Naive B cell (primary cell): ENCODE data around the gene ADAT1. TPM values are rescaled to one million over a fixed set of nuclear protein-coding genes. Genes with fewer than 3 reads are reported as not detected.

ENCODE experiments used
- ATAC-seq, 2 donors: fragments of 150-1000 bp; cut with Tn5 transposase; 2 replicates each; pipeline ENCODE4 v1.10.0; 2021; ENCODE audit warnings: low read depth in 2 of 2, mild to moderate bottlenecking in 2 of 2, moderate library complexity in 2 of 2
- DNase-seq: peaks from one replicate; pipeline ENCODE4 v3.0.0; 2022
- H3K27ac Mint-ChIP-seq, 6 donors: one replicate each; pipeline ENCODE4 v1.8.0; 2020 to 2022; ENCODE audit warnings: mild to moderate bottlenecking in 6 of 6, mixed read lengths in 6 of 6, moderate library complexity in 5 of 6, inconsistent platforms in 2 of 6
- H3K27me3 Mint-ChIP-seq, 3 donors: one replicate each; pipeline ENCODE4 v1.8.0; 2021 to 2022; ENCODE audit warnings: mixed read lengths in 3 of 3, mild to moderate bottlenecking in 1 of 3
- H3K36me3 Mint-ChIP-seq, 2 donors: one replicate each; pipeline ENCODE4 v1.8.0; 2020 to 2022; ENCODE audit warnings: mixed read lengths in 2 of 2, inconsistent platforms in 1 of 2, mild to moderate bottlenecking in 1 of 2
- H3K4me1 Mint-ChIP-seq, 3 donors: one replicate each; pipeline ENCODE4 v1.8.0; 2020 to 2022; ENCODE audit warnings: mixed read lengths in 3 of 3, inconsistent platforms in 1 of 3, mild to moderate bottlenecking in 1 of 3, moderate library complexity in 1 of 3
- H3K4me3 Mint-ChIP-seq, 8 donors: one replicate each; pipeline ENCODE4 v1.8.0; 2020 to 2022; ENCODE audit warnings: mild to moderate bottlenecking in 8 of 8, mixed read lengths in 8 of 8, moderate library complexity in 8 of 8, inconsistent platforms in 2 of 8
- H3K9me3 Mint-ChIP-seq, 7 donors: one replicate each; pipeline ENCODE4 v1.8.0; 2020 to 2022; ENCODE audit warnings: mixed read lengths in 7 of 7, mild to moderate bottlenecking in 5 of 7, inconsistent platforms in 2 of 7, moderate library complexity in 1 of 7
- polyA plus RNA-seq, 6 donors: library from polyadenylated mRNA; unstranded; fragments of 300-500 nt; fragmentation: Illumina TruSeq; gene quantifications; one replicate each; pipeline ENCODE4 v1.2.3, GENCODE V29; 2021; ENCODE audit warnings: low read depth in 6 of 6

The ADAT1 gene
- polyA plus RNA-seq, 6 donors from 2014 or later: 27.4 to 49.7 (median 39.2) TPM

- DNase-seq (no peak), ATAC-seq (no peak)
- Mint-ChIP-seq H3K27ac (no peak overlapping the region), H3K9me3 (no peaks in the 10 kb centered on the region), H3K36me3 (peaks cover 28 to 42% of the 10 kb centered on the region in 2 donors), H3K27me3 (no peaks in the 10 kb centered on the region), H3K4me3 (no peak overlapping the region), H3K4me1 (peaks cover 3 to 15% (median 6%) of the 10 kb centered on the region in 3 donors)
These were observed 12.0 kb upstream of the ADAT1 start for GRCh38 chr16:75635036-75635435.

GRCh38 chr16:75632857-75633256 is 9.8 kb upstream of the ADAT1 start:
- H3K4me1 Mint-ChIP-seq: peaks cover 0 to 11% (median 9%) of the 10 kb centered on the region in 3 donors

GRCh38 chr16:75630052-75630451 is 7.0 kb upstream of the ADAT1 start:
- no peak overlapping the region for H3K4me3 Mint-ChIP-seq
- DNase-seq (no peak), ATAC-seq (no peak)
- no peaks in the 10 kb centered on the region for H3K9me3 Mint-ChIP-seq
- peaks cover 23 to 29% of the 10 kb centered on the region in 2 donors for H3K36me3 Mint-ChIP-seq
- H3K27me3 Mint-ChIP-seq: no peaks in the 10 kb centered on the region
- H3K27ac Mint-ChIP-seq: no peak overlapping the region
- peaks cover 0 to 6% (median 5%) of the 10 kb centered on the region in 3 donors for H3K4me1 Mint-ChIP-seq

More at GRCh38 chr16:75632857-75633256, 9.8 kb upstream of the ADAT1 start:
- no peak for ATAC-seq
- Mint-ChIP-seq H3K9me3 (no peaks in the 10 kb centered on the region), H3K4me3 (no peak overlapping the region), H3K27me3 (no peaks in the 10 kb centered on the region), H3K36me3 (peaks cover 33 to 41% of the 10 kb centered on the region in 2 donors), H3K27ac (no peak overlapping the region)
- no peak for DNase-seq

GRCh38 chr16:75629132-75629531 is 6.1 kb upstream of the ADAT1 start:
- Mint-ChIP-seq H3K4me1 (peaks cover 0 to 9% (median 6%) of the 10 kb centered on the region in 3 donors), H3K27me3 (no peaks in the 10 kb centered on the region), H3K9me3 (no peaks in the 10 kb centered on the region), H3K4me3 (no peak overlapping the region), H3K36me3 (peaks cover 20 to 26% of the 10 kb centered on the region in 2 donors), H3K27ac (peak overlapping the region in 2 of 6 donors; percentile 57 to 60)
- DNase-seq (no peak), ATAC-seq (no peak)

GRCh38 chr16:75628351-75628750 is 5.3 kb upstream of the ADAT1 start:
- peaks cover 20% of the 10 kb centered on the region in 2 donors for H3K36me3 Mint-ChIP-seq
- no peak for ATAC-seq
- no peaks in the 10 kb centered on the region for H3K27me3 Mint-ChIP-seq
- no peaks in the 10 kb centered on the region for H3K9me3 Mint-ChIP-seq
- peak overlapping the region in 4 of 6 donors; percentile 34 to 88 (median 53) for H3K27ac Mint-ChIP-seq
- peaks cover 0 to 11% (median 9%) of the 10 kb centered on the region in 3 donors for H3K4me1 Mint-ChIP-seq
- peak overlapping the region in 1 of 8 donors; percentile 22 for H3K4me3 Mint-ChIP-seq
- no peak for DNase-seq

GRCh38 chr16:75627851-75628250 is 4.8 kb upstream of the ADAT1 start:
- peaks cover 0 to 16% (median 9%) of the 10 kb centered on the region in 3 donors for H3K4me1 Mint-ChIP-seq
- no peak for DNase-seq
- no peak overlapping the region for H3K4me3 Mint-ChIP-seq
- no peaks in the 10 kb centered on the region for H3K27me3 Mint-ChIP-seq
- H3K36me3 Mint-ChIP-seq: peaks cover 20% of the 10 kb centered on the region in 2 donors
- peak overlapping the region in 5 of 6 donors; percentile 19 to 57 (median 39) for H3K27ac Mint-ChIP-seq
- no peaks in the 10 kb centered on the region for H3K9me3 Mint-ChIP-seq
- no peak for ATAC-seq

- no peaks in the 10 kb centered on the region for H3K27me3 Mint-ChIP-seq
- peaks cover 15 to 20% of the 10 kb centered on the region in 2 donors for H3K36me3 Mint-ChIP-seq
- ATAC-seq (no peak), DNase-seq (no peak)
- peaks cover 4 to 26% (median 9%) of the 10 kb centered on the region in 3 donors for H3K4me1 Mint-ChIP-seq
- H3K27ac Mint-ChIP-seq: peak overlapping the region in 5 of 6 donors; percentile 57 to 94 (median 65)
- H3K4me3 Mint-ChIP-seq: peak overlapping the region in 2 of 8 donors; percentile 10 to 12
- H3K9me3 Mint-ChIP-seq: no peaks in the 10 kb centered on the region
These were observed 3.7 kb upstream of the ADAT1 start for GRCh38 chr16:75626806-75627205.

GRCh38 chr16:75624921-75625334 is 1.8 kb upstream of the ADAT1 start:
- H3K27me3 Mint-ChIP-seq: no peaks in the 10 kb centered on the region
- DNase-seq (no peak), ATAC-seq (no peak)
- peak overlapping the region in 5 of 6 donors; percentile 23 to 89 (median 58) for H3K27ac Mint-ChIP-seq
- H3K4me1 Mint-ChIP-seq: peaks cover 19 to 45% (median 23%) of the 10 kb centered on the region in 3 donors
- no peaks in the 10 kb centered on the region for H3K9me3 Mint-ChIP-seq
- H3K36me3 Mint-ChIP-seq: peaks cover 11 to 20% of the 10 kb centered on the region in 2 donors
- peak overlapping the region in 5 of 8 donors; percentile 34 to 83 (median 47) for H3K4me3 Mint-ChIP-seq

GRCh38 chr16:75621170-75621477 is 2.0 kb downstream of the ADAT1 start:
- no peaks in the 10 kb centered on the region for H3K9me3 Mint-ChIP-seq
- peak overlapping the region in 3 of 8 donors; percentile 25 to 97 (median 94) for H3K4me3 Mint-ChIP-seq
- H3K27ac Mint-ChIP-seq: peak overlapping the region in 4 of 6 donors; percentile 11 to 57 (median 42)
- ATAC-seq: no peak
- H3K36me3 Mint-ChIP-seq: peaks cover 0 to 7% of the 10 kb centered on the region in 2 donors
- peaks cover 18 to 39% (median 19%) of the 10 kb centered on the region in 3 donors for H3K4me1 Mint-ChIP-seq
- no peaks in the 10 kb centered on the region for H3K27me3 Mint-ChIP-seq
- DNase-seq: no peak

GRCh38 chr16:75620326-75621169 is 2.5 kb downstream of the ADAT1 start:
- Mint-ChIP-seq H3K27me3 (no peaks in the 10 kb centered on the region), H3K4me1 (peaks cover 18 to 39% (median 19%) of the 10 kb centered on the region in 3 donors), H3K27ac (peak overlapping the region in 4 of 6 donors; percentile 11 to 57 (median 42)), H3K4me3 (peak overlapping the region in 4 of 8 donors; percentile 19 to 94 (median 46)), H3K9me3 (no peaks in the 10 kb centered on the region), H3K36me3 (peaks cover 0 to 7% of the 10 kb centered on the region in 2 donors)
- DNase-seq (no peak), ATAC-seq (no peak)

- peak overlapping the region in 1 of 8 donors; percentile 36 for H3K4me3 Mint-ChIP-seq
- peaks cover 0 to 13% of the 10 kb centered on the region in 2 donors for H3K36me3 Mint-ChIP-seq
- no peak for ATAC-seq
- H3K4me1 Mint-ChIP-seq: peaks cover 14 to 37% (median 19%) of the 10 kb centered on the region in 3 donors
- no peaks in the 10 kb centered on the region for H3K27me3 Mint-ChIP-seq
- no peaks in the 10 kb centered on the region for H3K9me3 Mint-ChIP-seq
- H3K27ac Mint-ChIP-seq: no peak overlapping the region
- no peak for DNase-seq
These were observed 4.3 kb downstream of the ADAT1 start for GRCh38 chr16:75618780-75619179.

GRCh38 chr16:75617121-75617520 is 6.0 kb downstream of the ADAT1 start:
- Mint-ChIP-seq H3K27me3 (no peaks in the 10 kb centered on the region), H3K4me1 (peaks cover 14 to 22% (median 19%) of the 10 kb centered on the region in 3 donors), H3K27ac (no peak overlapping the region), H3K4me3 (peak overlapping the region in 1 of 8 donors; percentile 47), H3K9me3 (no peaks in the 10 kb centered on the region), H3K36me3 (peaks cover 0 to 13% of the 10 kb centered on the region in 2 donors)
- no peak for ATAC-seq
- no peak for DNase-seq

GRCh38 chr16:75616521-75617010 is 6.5 kb downstream of the ADAT1 start:
- Mint-ChIP-seq H3K9me3 (no peaks in the 10 kb centered on the region), H3K4me1 (peaks cover 11 to 16% (median 13%) of the 10 kb centered on the region in 3 donors), H3K4me3 (peak overlapping the region in 2 of 8 donors; percentile 1 to 47), H3K27me3 (no peaks in the 10 kb centered on the region), H3K27ac (no peak overlapping the region), H3K36me3 (peaks cover 0 to 13% of the 10 kb centered on the region in 2 donors)
- DNase-seq: no peak
- ATAC-seq: no peak
